DOHH2 (cell line): Measurements from ENCODE around the gene ASB13.

ENCODE experiments used
- H3F3A ChIP-seq: fragments of 200-600 bp; sonication (generic), shearing (Covaris generic); 2 replicates; pipeline ENCODE4 v1.6.0; 2016; ENCODE audit warnings: antibody characterized with exemption, mild to moderate bottlenecking; ENCODE audit not compliant: control insufficient read depth, insufficient read depth
- H3K27ac ChIP-seq: fragments of 200-600 bp; sonication (generic); 2 replicates; pipeline ENCODE4 v1.5.1; 2014; ENCODE audit warnings: low read depth, mild to moderate bottlenecking, low read length, moderate library complexity
- H3K27me3 ChIP-seq: fragments of 200-600 bp; sonication (generic); 2 replicates; pipeline ENCODE4 v1.6.1; 2014; ENCODE audit warnings: mild to moderate bottlenecking, low read length, mixed read lengths; ENCODE audit not compliant: control insufficient read depth
- H3K36me3 ChIP-seq: fragments of 200-600 bp; sonication (generic); 2 replicates; pipeline ENCODE4 v1.6.1; 2014; ENCODE audit warnings: mild to moderate bottlenecking, low read length, moderate library complexity, mixed read lengths; ENCODE audit not compliant: control insufficient read depth
- H3K4me1 ChIP-seq: fragments of 200-600 bp; sonication (generic); 2 replicates; pipeline ENCODE4 v1.6.1; 2014; ENCODE audit warnings: mild to moderate bottlenecking, low read length, mixed read lengths; ENCODE audit not compliant: control insufficient read depth
- H3K4me2 ChIP-seq: fragments of 200-600 bp; sonication (generic); 2 replicates; pipeline ENCODE4 v1.6.0; 2014; ENCODE audit warnings: mild to moderate bottlenecking, low read length, moderate library complexity
- H3K4me3 ChIP-seq: fragments of 200-600 bp; sonication (generic); 2 replicates; pipeline ENCODE4 v1.5.1; 2014; ENCODE audit warnings: mild to moderate bottlenecking, low read length, mixed read lengths
- H3K79me2 ChIP-seq: fragments of 200-600 bp; sonication (generic); 2 replicates; pipeline ENCODE4 v1.6.1; 2014; ENCODE audit warnings: mild to moderate bottlenecking, low read length, mixed read lengths; ENCODE audit not compliant: control insufficient read depth
- H3K9me2 ChIP-seq: fragments of 200-600 bp; sonication (generic); replicated peaks from 2 replicates; pipeline ENCODE4 v1.6.1; 2014; ENCODE audit warnings: mild to moderate bottlenecking, low read length, mixed read lengths; ENCODE audit not compliant: control insufficient read depth
- H3K9me3 ChIP-seq: fragments of 200-600 bp; sonication (generic); 2 replicates; pipeline ENCODE4 v1.6.1; 2014; ENCODE audit warnings: antibody characterized with exemption, low read length, mixed read lengths; ENCODE audit not compliant: control insufficient read depth, insufficient read depth
- H4K20me1 ChIP-seq: fragments of 200-600 bp; sonication (generic); 2 replicates; pipeline ENCODE4 v1.6.0; 2014; ENCODE audit warnings: low read depth, mild to moderate bottlenecking, antibody characterized with exemption, low read length, moderate library complexity; ENCODE audit not compliant: control insufficient read depth, insufficient read depth
- EZH2phosphoT487 ChIP-seq: fragments of 200-600 bp; sonication (generic); IDR thresholded peaks from 2 replicates; pipeline ENCODE4 v1.6.1; 2017; ENCODE audit warnings: borderline replicate concordance, mild to moderate bottlenecking, antibody characterized with exemption, low read length, moderate library complexity, mixed read lengths
- TF ChIP-seq, protein P1 (sequence below): fragments of 200-600 bp; sonication (generic); IDR thresholded peaks from one replicate; pipeline ENCODE4 v1.5.1; 2014; ENCODE audit warnings: antibody characterized with exemption, mild to moderate bottlenecking, low read depth, low read length; ENCODE audit not compliant: poor library complexity, severe bottlenecking

Gene ASB13

DNA sequence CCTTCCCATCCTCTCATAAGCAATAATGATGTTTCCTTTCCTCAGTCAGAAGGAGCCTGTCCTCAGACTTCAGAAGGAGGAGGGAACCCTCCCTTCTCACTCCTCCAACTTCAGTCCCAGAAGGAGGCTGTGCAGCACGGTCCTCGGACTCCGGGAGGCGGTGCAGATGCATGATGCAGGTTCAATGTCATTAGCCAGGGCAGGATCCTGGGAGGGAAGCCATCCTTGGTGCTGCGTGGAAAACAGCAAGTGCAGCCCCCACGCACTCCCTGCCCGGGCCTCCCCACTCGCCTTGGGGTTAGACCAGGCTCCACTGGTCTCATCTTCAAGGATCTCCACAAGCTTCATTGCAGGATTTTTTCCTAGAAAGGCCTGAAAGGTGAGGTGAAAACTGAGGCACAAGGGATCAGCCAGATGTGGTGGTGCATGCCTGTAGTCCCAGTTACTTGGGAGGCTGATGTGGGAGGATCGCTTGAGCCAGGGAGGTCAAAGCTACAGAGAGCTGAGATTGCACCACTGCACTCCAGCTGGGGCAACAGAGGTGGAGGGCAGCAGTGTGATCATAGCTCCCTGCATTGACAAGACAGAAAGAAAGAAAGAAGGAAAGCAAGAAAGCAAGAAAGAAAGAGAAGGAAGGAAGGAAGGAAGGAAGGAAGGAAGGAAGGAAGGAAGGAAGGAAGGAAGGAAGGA lies 62.0 kb downstream of the ASB13 start:
- H3F3A ChIP-seq = no peaks in the 10 kb centered on the region
- no peak overlapping the region for H3K4me2 ChIP-seq
- no peaks in the 10 kb centered on the region for H3K9me3 ChIP-seq
- H4K20me1 ChIP-seq = no peaks in the 10 kb centered on the region
- no peaks in the 10 kb centered on the region for H3K36me3 ChIP-seq
- H3K27ac ChIP-seq = no peak overlapping the region
- no peak overlapping the region for H3K4me3 ChIP-seq
- peaks cover 5% of the 10 kb centered on the region; the same call in 1 of the 2 replicates for H3K4me1 ChIP-seq
- no peaks in the 10 kb centered on the region for H3K9me2 ChIP-seq
- H3K79me2 ChIP-seq = no peaks in the 10 kb centered on the region
- peaks cover 16% of the 10 kb centered on the region for H3K27me3 ChIP-seq
- TF ChIP-seq, protein P1, sequence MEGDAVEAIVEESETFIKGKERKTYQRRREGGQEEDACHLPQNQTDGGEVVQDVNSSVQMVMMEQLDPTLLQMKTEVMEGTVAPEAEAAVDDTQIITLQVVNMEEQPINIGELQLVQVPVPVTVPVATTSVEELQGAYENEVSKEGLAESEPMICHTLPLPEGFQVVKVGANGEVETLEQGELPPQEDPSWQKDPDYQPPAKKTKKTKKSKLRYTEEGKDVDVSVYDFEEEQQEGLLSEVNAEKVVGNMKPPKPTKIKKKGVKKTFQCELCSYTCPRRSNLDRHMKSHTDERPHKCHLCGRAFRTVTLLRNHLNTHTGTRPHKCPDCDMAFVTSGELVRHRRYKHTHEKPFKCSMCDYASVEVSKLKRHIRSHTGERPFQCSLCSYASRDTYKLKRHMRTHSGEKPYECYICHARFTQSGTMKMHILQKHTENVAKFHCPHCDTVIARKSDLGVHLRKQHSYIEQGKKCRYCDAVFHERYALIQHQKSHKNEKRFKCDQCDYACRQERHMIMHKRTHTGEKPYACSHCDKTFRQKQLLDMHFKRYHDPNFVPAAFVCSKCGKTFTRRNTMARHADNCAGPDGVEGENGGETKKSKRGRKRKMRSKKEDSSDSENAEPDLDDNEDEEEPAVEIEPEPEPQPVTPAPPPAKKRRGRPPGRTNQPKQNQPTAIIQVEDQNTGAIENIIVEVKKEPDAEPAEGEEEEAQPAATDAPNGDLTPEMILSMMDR = no peak

DNA sequence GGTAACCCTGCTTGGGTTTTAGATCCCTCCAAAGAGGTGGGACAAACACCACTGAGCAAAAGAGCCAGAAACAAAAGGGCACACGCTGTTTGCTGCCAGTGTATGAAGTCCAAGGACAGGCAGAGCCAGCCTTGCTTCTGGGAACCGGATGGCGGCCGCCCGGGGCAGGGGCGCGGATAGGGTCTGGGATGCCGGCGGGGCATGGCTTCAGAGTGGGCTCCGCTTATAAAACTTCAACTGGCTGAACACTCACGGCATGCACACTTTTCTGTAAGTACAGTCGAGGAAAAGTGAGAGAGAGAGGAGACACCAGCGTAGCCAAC lies 62.6 kb downstream of the ASB13 start:
- Histone ChIP-seq H4K20me1 (no peaks in the 10 kb centered on the region), H3K4me1 (peaks cover 5% of the 10 kb centered on the region; the same call in 1 of the 2 replicates), H3K27ac (no peak overlapping the region), H3K4me3 (no peak overlapping the region), H3K9me3 (no peaks in the 10 kb centered on the region), H3F3A (no peaks in the 10 kb centered on the region), H3K27me3 (peaks cover 13% of the 10 kb centered on the region), H3K4me2 (no peak overlapping the region), H3K36me3 (no peaks in the 10 kb centered on the region), H3K79me2 (no peaks in the 10 kb centered on the region), H3K9me2 (no peaks in the 10 kb centered on the region)
- TF ChIP-seq, protein P1 = no peak
- TF ChIP-seq EZH2phosphoT487 = no peak

DNA sequence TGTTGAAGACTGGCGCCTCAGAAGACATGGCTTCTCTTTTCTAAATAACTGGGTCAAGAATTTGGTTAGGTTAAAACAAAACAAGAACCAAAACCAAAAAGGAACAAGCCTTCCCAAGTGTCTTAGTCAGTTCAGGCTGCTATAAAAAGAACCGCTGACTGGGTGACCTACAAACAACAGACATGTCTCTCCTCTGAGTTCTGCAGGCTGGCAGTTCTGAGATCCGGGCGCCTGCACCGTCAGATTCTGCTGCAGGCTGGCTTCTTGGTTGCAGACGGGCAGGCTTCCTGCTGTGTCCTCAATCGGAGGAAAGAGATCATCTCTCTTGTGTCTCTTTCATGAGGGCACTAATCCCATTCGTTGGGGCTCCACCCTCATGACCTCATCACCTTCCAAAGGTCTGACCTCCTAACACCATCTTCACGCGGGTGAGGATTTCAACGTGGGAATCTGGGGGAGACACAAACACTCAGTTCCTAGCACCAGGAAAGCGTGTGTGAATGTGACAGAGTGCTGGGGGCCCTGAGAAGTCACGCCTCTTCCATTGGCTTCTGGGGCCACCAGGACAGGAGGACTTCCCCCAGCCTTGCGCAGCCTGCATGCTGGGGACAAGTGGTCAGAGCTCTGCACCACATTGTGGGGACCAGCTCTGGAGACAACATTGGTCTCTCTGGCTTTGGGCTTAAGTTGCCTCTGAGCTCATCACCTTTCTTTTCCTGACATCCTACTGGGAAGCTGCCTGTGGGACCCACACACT lies 63.1 kb downstream of the ASB13 start:
- TF ChIP-seq, protein P1 = no peak
- no peak for TF ChIP-seq EZH2phosphoT487
- Histone ChIP-seq H3K27ac (no peak overlapping the region), H3K27me3 (peaks cover 10% of the 10 kb centered on the region)

More for the DNA sequence above, 63.1 kb downstream of the ASB13 start:
- Histone ChIP-seq H3K36me3 (no peaks in the 10 kb centered on the region), H3K9me3 (no peaks in the 10 kb centered on the region), H3K4me2 (no peak overlapping the region), H3K4me3 (no peak overlapping the region), H3K79me2 (no peaks in the 10 kb centered on the region), H3K4me1 (peaks cover 5% of the 10 kb centered on the region; the same call in 1 of the 2 replicates), H3F3A (no peaks in the 10 kb centered on the region), H4K20me1 (no peaks in the 10 kb centered on the region), H3K9me2 (no peaks in the 10 kb centered on the region)
